Stimulated activated CD8-positive, alpha-beta memory T cell treated with anti-CD3 and anti-CD28 coated beads, Interleukin-12 subunit alpha, Interleukin-12 subunit beta, amount 100 ng/mL, for 1 hour (primary cell): ENCODE results near the gene HIVEP3.

ENCODE experiments used
- DNase-seq: peaks from one replicate; pipeline ENCODE4 v3.0.0-alpha.2; 2020; ENCODE audit warnings: low read depth

Gene HIVEP3

GRCh38 chr1:41547336-41547735 is 371.4 kb downstream of the HIVEP3 start:
- DNase-seq, result no peak

- no peak for DNase-seq
Measured at GRCh38 chr1:41546833-41547135, 371.9 kb downstream of the HIVEP3 start.

GRCh38 chr1:41545996-41546832 is 372.5 kb downstream of the HIVEP3 start:
- no peak for DNase-seq

GRCh38 chr1:41542196-41542930 is 376.4 kb downstream of the HIVEP3 start:
- DNase-seq, result no peak

GRCh38 chr1:41541592-41541952 is 377.1 kb downstream of the HIVEP3 start:
- DNase-seq, result no peak

GRCh38 chr1:41540886-41541591 is 377.7 kb downstream of the HIVEP3 start:
- no peak for DNase-seq

GRCh38 chr1:41539999-41540398 is 378.7 kb downstream of the HIVEP3 start:
- DNase-seq, result no peak

GRCh38 chr1:41539418-41539805 is 379.3 kb downstream of the HIVEP3 start:
- no peak for DNase-seq

GRCh38 chr1:41538741-41539417 is 379.8 kb downstream of the HIVEP3 start:
- DNase-seq, result no peak

- DNase-seq, result no peak
Measured at GRCh38 chr1:41537788-41538351, 380.9 kb downstream of the HIVEP3 start.

- DNase-seq, result no peak
Measured at GRCh38 chr1:41537251-41537650, 381.5 kb downstream of the HIVEP3 start.

- no peak for DNase-seq
Measured at GRCh38 chr1:41536361-41536802, 382.3 kb downstream of the HIVEP3 start.

- no peak for DNase-seq
Measured at GRCh38 chr1:41535716-41536115, 383.0 kb downstream of the HIVEP3 start.

- no peak for DNase-seq
Measured at GRCh38 chr1:41535276-41535675, 383.4 kb downstream of the HIVEP3 start.

- DNase-seq, result no peak
Measured at GRCh38 chr1:41534181-41535076, 384.3 kb downstream of the HIVEP3 start.

GRCh38 chr1:41533731-41534080 is 385.0 kb downstream of the HIVEP3 start:
- DNase-seq, result no peak

GRCh38 chr1:41533016-41533730 is 385.5 kb downstream of the HIVEP3 start:
- DNase-seq, result no peak

GRCh38 chr1:41532206-41532975 is 386.3 kb downstream of the HIVEP3 start:
- DNase-seq, result no peak

GRCh38 chr1:41530411-41530810 is 388.3 kb downstream of the HIVEP3 start:
- DNase-seq, result no peak
